RWPE2 (cell line): Measurements from ENCODE around the gene HASPIN.
A peak's percentile ranks its signal among the peaks of the same experiment; 100 is the strongest.
"Not testable (repeated sequence)": the region's sequence is repeated elsewhere in the genome, so short reads cannot be mapped to it uniquely, and the experiment has no call there.

Experiments used
- ATAC-seq: fragments of 200-7000 bp; cut with Tn5 transposase; 3 replicates; pipeline ENCODE4 v1.9.1; 2021; ENCODE audit warnings: low read depth
- DNase-seq: peaks from one replicate; pipeline ENCODE4 v3.0.0-alpha.2; 2020; ENCODE audit warnings: low spot score
- H3K27ac ChIP-seq: fragments of 450-650 bp; 2 replicates; pipeline ENCODE4 v1.5.1; 2017; ENCODE audit warnings: mild to moderate bottlenecking; ENCODE audit not compliant: poor library complexity, severe bottlenecking
- H3K27me3 ChIP-seq: fragments of 250-450 bp; sonication (Bioruptor Pico); 2 replicates; pipeline ENCODE4 v1.5.1; 2021; ENCODE audit warnings: mild to moderate bottlenecking, moderate library complexity; ENCODE audit not compliant: insufficient read depth, poor library complexity, severe bottlenecking
- H3K36me3 ChIP-seq: fragments of 250-450 bp; sonication (Bioruptor Pico); 2 replicates; pipeline ENCODE4 v1.5.1; 2020; ENCODE audit warnings: low read depth, mild to moderate bottlenecking, moderate library complexity
- H3K4me1 ChIP-seq: fragments of 250-450 bp; sonication (Bioruptor Pico); 2 replicates; pipeline ENCODE4 v1.5.1; 2021; ENCODE audit warnings: mild to moderate bottlenecking, moderate library complexity; ENCODE audit not compliant: insufficient read depth, poor library complexity, severe bottlenecking
- H3K4me3 ChIP-seq: fragments of 250-450 bp; sonication (Bioruptor Pico); 2 replicates; pipeline ENCODE4 v1.5.1; 2021; ENCODE audit warnings: mild to moderate bottlenecking, moderate library complexity; ENCODE audit not compliant: severe bottlenecking
- H3K9me3 ChIP-seq: fragments of 250-450 bp; sonication (Bioruptor Pico); 2 replicates; pipeline ENCODE4 v1.5.1; 2021; ENCODE audit warnings: mild to moderate bottlenecking, moderate library complexity; ENCODE audit not compliant: severe bottlenecking
- TF ChIP-seq, protein P1 (sequence below): fragments of 450-650 bp; IDR thresholded peaks from one replicate; pipeline ENCODE4 v1.5.1; 2017; ENCODE audit warnings: mild to moderate bottlenecking, moderate library complexity; ENCODE audit not compliant: poor library complexity, severe bottlenecking

Gene HASPIN

DNA sequence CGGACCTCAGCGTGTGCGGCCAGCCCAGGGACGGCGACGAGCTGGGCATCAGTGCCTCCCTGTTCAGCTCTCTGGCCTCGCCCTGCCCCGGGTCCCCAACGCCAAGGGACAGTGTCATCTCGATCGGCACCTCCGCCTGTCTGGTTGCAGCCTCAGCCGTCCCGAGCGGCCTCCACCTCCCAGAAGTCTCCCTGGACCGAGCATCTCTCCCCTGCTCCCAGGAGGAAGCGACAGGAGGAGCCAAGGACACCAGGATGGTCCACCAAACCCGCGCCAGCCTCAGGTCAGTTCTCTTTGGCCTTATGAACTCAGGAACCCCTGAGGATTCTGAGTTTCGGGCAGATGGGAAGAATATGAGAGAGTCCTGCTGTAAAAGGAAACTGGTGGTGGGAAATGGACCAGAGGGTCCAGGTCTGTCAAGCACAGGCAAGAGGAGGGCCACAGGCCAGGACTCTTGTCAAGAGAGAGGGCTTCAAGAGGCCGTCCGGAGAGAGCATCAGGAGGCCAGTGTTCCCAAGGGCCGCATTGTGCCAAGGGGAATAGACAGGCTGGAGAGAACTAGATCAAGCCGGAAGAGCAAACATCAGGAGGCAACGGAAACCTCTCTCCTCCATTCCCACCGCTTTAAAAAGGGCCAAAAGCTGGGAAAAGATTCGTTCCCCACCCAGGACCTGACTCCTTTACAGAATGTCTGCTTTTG is 825 bp downstream of the HASPIN start:
- Histone ChIP-seq H3K4me1 (peaks cover 19% of the 10 kb centered on the region), H3K27ac (peak overlapping the region; percentile 45), H3K27me3 (no peaks in the 10 kb centered on the region), H3K4me3 (peak overlapping the region; percentile 95), H3K36me3 (peaks cover 40% of the 10 kb centered on the region), H3K9me3 (no peaks in the 10 kb centered on the region)
- DNase-seq (no peak), ATAC-seq (no peak; the same call in 1 of the 3 replicates)
- TF ChIP-seq, protein P1, sequence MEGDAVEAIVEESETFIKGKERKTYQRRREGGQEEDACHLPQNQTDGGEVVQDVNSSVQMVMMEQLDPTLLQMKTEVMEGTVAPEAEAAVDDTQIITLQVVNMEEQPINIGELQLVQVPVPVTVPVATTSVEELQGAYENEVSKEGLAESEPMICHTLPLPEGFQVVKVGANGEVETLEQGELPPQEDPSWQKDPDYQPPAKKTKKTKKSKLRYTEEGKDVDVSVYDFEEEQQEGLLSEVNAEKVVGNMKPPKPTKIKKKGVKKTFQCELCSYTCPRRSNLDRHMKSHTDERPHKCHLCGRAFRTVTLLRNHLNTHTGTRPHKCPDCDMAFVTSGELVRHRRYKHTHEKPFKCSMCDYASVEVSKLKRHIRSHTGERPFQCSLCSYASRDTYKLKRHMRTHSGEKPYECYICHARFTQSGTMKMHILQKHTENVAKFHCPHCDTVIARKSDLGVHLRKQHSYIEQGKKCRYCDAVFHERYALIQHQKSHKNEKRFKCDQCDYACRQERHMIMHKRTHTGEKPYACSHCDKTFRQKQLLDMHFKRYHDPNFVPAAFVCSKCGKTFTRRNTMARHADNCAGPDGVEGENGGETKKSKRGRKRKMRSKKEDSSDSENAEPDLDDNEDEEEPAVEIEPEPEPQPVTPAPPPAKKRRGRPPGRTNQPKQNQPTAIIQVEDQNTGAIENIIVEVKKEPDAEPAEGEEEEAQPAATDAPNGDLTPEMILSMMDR = no peak

DNA sequence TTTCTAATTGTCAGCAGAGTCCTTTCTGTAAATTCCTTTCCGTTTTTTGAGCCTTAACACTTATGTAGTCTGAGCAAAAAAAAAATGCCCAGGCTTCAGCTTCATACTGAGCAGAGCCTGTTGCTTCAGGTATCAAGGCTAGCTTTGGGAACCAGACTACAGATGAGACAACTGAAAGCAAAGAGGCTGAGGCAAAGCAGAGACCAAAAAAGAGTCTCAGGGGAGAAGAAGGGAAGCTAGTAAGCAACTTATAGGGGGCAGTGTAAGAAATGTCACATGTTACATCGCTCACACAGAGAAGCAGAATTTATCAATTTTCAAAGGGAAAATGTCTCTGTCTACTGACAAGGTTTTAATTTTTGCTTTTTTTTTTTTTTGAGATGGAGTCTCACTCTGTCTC is 3.3 kb downstream of the HASPIN start:
- peaks cover 25% of the 10 kb centered on the region for H3K36me3 ChIP-seq
- no peaks in the 10 kb centered on the region for H3K9me3 ChIP-seq
- ATAC-seq (no peak), DNase-seq (no peak)
- no peak overlapping the region for H3K27ac ChIP-seq
- no peak overlapping the region for H3K4me3 ChIP-seq
- TF ChIP-seq, protein P1 = no peak
- H3K27me3 ChIP-seq = no peaks in the 10 kb centered on the region
- H3K4me1 ChIP-seq = peaks cover 4% of the 10 kb centered on the region

DNA sequence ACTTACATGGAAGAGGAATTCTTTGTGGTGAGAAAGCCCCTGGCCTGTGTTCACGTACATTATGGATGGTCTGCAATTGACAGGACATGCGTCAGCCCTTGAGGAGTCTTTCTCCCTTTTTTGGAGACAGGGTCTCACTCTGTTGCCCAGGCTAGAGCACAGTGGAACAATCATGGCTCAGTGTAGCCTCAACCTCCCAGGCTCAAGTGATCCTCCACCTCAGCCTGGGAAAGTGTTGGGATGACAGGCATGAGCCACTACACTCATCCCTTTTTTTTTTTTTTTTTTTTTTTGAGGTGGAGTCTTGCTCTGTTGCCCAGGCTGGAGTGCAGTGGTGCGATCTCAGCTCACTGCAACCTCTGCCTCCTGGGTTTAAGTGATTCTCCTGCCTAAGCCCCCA is 4.4 kb downstream of the HASPIN start:
- ATAC-seq, DNase-seq, H3K9me3 ChIP-seq, H3K4me1 ChIP-seq, H3K27ac ChIP-seq, H3K4me3 ChIP-seq, H3K27me3 ChIP-seq: not testable (repeated sequence)
- peaks cover 20% of the 10 kb centered on the region for H3K36me3 ChIP-seq

DNA sequence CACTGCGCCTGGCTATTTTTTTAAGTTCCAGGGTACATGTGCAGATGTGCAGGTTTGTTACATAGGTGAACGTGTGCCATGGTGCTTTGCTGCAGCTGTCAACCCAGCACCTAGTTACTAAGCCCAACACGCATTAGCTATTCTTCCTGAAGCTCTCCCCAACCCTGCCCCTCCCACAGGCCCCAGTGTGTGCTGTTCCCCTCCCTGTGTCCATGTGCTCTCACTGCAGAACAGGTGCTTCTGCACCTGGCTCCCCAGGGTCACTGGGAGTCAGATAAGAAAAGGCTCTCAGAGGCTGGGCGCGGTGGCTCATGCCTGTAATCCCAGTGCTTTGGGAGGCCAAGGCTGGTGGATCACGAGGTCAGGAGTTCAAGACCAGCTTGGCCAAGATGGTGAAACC is 6.2 kb downstream of the HASPIN start:
- Histone ChIP-seq H3K4me1 (no peaks in the 10 kb centered on the region), H3K9me3 (no peaks in the 10 kb centered on the region), H3K36me3 (peaks cover 20% of the 10 kb centered on the region), H3K27me3 (no peaks in the 10 kb centered on the region), H3K27ac (no peak overlapping the region), H3K4me3 (no peak overlapping the region)
- TF ChIP-seq, protein P1 = no peak
- no peak for ATAC-seq
- DNase-seq = no peak

DNA sequence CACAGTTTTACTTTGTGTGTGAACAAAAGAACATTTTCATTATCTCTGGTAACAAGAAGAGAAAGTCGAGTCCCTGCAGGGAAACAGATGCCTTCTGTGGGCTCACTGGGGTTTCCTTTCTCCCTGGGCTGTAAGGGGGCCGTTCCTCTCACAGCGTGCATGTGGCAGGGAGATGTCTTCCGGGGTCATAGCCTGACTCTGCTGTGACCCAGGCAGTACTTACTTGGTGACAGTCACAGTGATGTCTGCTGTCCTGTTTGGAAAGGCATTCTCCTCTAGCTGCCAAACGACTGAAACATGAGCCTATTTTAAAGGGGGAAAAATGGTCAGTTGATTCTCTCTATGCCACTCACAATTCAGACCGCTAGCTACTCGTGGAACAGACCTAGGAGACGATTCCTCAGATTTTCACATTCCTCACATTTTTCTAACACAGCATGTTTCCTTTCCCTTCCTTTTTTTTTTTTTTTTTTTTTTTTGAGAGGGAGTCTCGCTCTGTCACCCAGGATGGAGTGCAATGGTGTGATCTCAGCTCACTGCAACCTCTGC is 7.3 kb downstream of the HASPIN start:
- Histone ChIP-seq H3K27ac (no peak overlapping the region), H3K4me3 (no peak overlapping the region), H3K27me3 (no peaks in the 10 kb centered on the region), H3K36me3 (peaks cover 17% of the 10 kb centered on the region), H3K4me1 (no peaks in the 10 kb centered on the region), H3K9me3 (no peaks in the 10 kb centered on the region)
- DNase-seq (no peak), ATAC-seq (no peak)
- TF ChIP-seq, protein P1 = no peak
